GM23248 (cell line): ENCODE measurements around the gene VWA5B1. TPM values are rescaled to one million over a fixed set of nuclear protein-coding genes. Genes with fewer than 3 reads are reported as not detected.

Experiments used
- DNase-seq: peaks from one replicate; pipeline ENCODE4 v3.0.0-alpha.2; 2015
- H2AFZ ChIP-seq: fragments of 200-600 bp; sonication (generic); 2 replicates; pipeline ENCODE4 v1.6.1; 2016; ENCODE audit warnings: antibody characterized with exemption
- H3F3A ChIP-seq: fragments of 200-600 bp; sonication (generic); 2 replicates; pipeline ENCODE4 v1.6.1; 2016; ENCODE audit warnings: mild to moderate bottlenecking, antibody characterized with exemption, mixed run types; ENCODE audit not compliant: insufficient read depth
- H3K27ac ChIP-seq: fragments of 200-600 bp; sonication (generic); 2 replicates; pipeline ENCODE4 v1.5.1; 2016; ENCODE audit warnings: mild to moderate bottlenecking
- H3K27me3 ChIP-seq: fragments of 200-600 bp; sonication (generic); replicated peaks from 2 replicates; pipeline ENCODE4 v1.6.1; 2016; ENCODE audit warnings: mild to moderate bottlenecking; ENCODE audit not compliant: insufficient read depth
- H3K36me3 ChIP-seq: fragments of 200-600 bp; sonication (generic); 2 replicates; pipeline ENCODE4 v1.6.1; 2016; ENCODE audit warnings: low read depth, mild to moderate bottlenecking
- H3K4me1 ChIP-seq: fragments of 200-600 bp; sonication (generic); 2 replicates; pipeline ENCODE4 v1.6.1; 2016; ENCODE audit warnings: mild to moderate bottlenecking; ENCODE audit not compliant: insufficient read depth
- H3K4me2 ChIP-seq: fragments of 200-600 bp; sonication (generic); one replicate; pipeline ENCODE4 v1.6.1; 2016; ENCODE audit warnings: mild to moderate bottlenecking; ENCODE audit not compliant: unreplicated experiment
- H3K4me3 ChIP-seq: fragments of 200-600 bp; sonication (generic); 2 replicates; pipeline ENCODE4 v1.5.1; 2016; ENCODE audit warnings: mild to moderate bottlenecking
- H3K79me2 ChIP-seq: fragments of 200-600 bp; sonication (generic); 2 replicates; pipeline ENCODE4 v1.6.1; 2016; ENCODE audit warnings: mild to moderate bottlenecking; ENCODE audit not compliant: insufficient read depth
- H3K9ac ChIP-seq: fragments of 200-600 bp; sonication (generic); 2 replicates; pipeline ENCODE4 v1.6.1; 2016; ENCODE audit warnings: mild to moderate bottlenecking
- H3K9me2 ChIP-seq: fragments of 200-600 bp; sonication (generic); 2 replicates; pipeline ENCODE4 v1.6.1; 2016; ENCODE audit warnings: mixed run types, mild to moderate bottlenecking, moderate library complexity; ENCODE audit not compliant: insufficient read depth
- H3K9me3 ChIP-seq: fragments of 200-600 bp; sonication (generic); one replicate; pipeline ENCODE4 v1.6.1; 2017; ENCODE audit warnings: low read depth
- H4K20me1 ChIP-seq: fragments of 200-600 bp; sonication (generic); 2 replicates; pipeline ENCODE4 v1.6.0; 2016; ENCODE audit not compliant: insufficient read depth
- EZH2 ChIP-seq: fragments of 200-600 bp; sonication (generic); IDR thresholded peaks from 2 replicates; pipeline ENCODE4 v1.6.1; 2018; ENCODE audit warnings: antibody characterized with exemption, mild to moderate bottlenecking; ENCODE audit not compliant: insufficient read depth, poor library complexity, severe bottlenecking
- EZH2phosphoT487 ChIP-seq: fragments of 200-600 bp; sonication (generic); IDR thresholded peaks from 2 replicates; pipeline ENCODE4 v1.6.1; 2018; ENCODE audit warnings: antibody characterized with exemption, moderate library complexity, mild to moderate bottlenecking, low read depth; ENCODE audit not compliant: insufficient read depth
- WGBS, 2 experiments: methylation state at CpG; one replicate each; pipeline ENCODE4 v1.1.6; 2015 to 2017; ENCODE audit warnings: low lambda C conversion rate in 2 of 2, low coverage in 1 of 2; ENCODE audit errors: missing lambda C conversion rate in 2 of 2; 5-methylcytosine and 5-hydroxymethylcytosine counted together
- in situ Hi-C: fragments of 300-500 bp; cut with MboI; formaldehyde crosslinking; loops from 2 replicates; pipeline ENCODE4 v1.15.0; 2020
- polyA plus RNA-seq: library from polyadenylated mRNA; unstranded; fragments of >200 nt; fragmentation: Nextera tagmentation; extraction: Ambion mirVana; gene quantifications from 2 replicates; pipeline ENCODE4 v1.2.1, GENCODE V29; 2016
- total RNA-seq: library from RNA; depleted of rRNA; stranded (reverse); fragments of >200 nt; shearing (Covaris generic); gene quantifications from 2 replicates; pipeline ENCODE4 v1.2.3, GENCODE V29; 2014

VWA5B1 gene
- total and polyA plus RNA-seq, 2 experiments from 2014 or later: not detected

DNA sequence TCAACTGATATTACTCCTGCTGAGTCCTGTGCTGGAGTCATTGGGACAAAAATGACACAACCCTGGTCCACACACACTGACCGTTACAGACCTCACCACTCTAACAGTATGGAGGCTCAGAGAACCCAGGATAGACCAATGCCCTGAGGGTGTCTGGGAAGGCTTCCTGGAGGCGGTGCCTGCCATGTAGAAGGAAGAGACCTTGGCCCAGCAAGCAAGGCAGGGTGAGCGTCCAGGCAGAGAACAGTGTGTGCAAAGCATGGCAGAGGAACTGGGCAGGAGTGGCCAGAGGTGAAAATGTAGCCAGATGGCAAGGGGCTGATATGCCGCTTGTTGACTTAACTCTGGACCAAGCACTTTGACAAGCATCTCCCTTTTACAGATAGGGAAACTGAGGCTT is 85.5 kb downstream of the VWA5B1 start:
- no peaks in the 10 kb centered on the region for H3K27me3 ChIP-seq
- H3K9me2 ChIP-seq: no peaks in the 10 kb centered on the region
- H3F3A ChIP-seq: peaks cover 13% of the 10 kb centered on the region
- no peak overlapping the region for H3K4me2 ChIP-seq
- H3K36me3 ChIP-seq: no peaks in the 10 kb centered on the region
- TF ChIP-seq EZH2phosphoT487 (no peak), EZH2 (no peak)
- in situ Hi-C loops: loop anchor here (5.0 kb wide), 1 partner anchor 116 kb away; no protein-coding TSS in a partner anchor
- no peak overlapping the region for H3K27ac ChIP-seq
- H3K9me3 ChIP-seq: no peaks in the 10 kb centered on the region
- H2AFZ ChIP-seq: no peak overlapping the region
- H3K79me2 ChIP-seq: no peaks in the 10 kb centered on the region
- H4K20me1 ChIP-seq: no peaks in the 10 kb centered on the region
- H3K4me1 ChIP-seq: peaks cover 19% of the 10 kb centered on the region
- no peak overlapping the region for H3K9ac ChIP-seq
- 65 to 70% methylated on average over 4 of the region's 4 CpGs for WGBS, 2 experiments
- no peak overlapping the region for H3K4me3 ChIP-seq
- DNase-seq: no peak

DNA sequence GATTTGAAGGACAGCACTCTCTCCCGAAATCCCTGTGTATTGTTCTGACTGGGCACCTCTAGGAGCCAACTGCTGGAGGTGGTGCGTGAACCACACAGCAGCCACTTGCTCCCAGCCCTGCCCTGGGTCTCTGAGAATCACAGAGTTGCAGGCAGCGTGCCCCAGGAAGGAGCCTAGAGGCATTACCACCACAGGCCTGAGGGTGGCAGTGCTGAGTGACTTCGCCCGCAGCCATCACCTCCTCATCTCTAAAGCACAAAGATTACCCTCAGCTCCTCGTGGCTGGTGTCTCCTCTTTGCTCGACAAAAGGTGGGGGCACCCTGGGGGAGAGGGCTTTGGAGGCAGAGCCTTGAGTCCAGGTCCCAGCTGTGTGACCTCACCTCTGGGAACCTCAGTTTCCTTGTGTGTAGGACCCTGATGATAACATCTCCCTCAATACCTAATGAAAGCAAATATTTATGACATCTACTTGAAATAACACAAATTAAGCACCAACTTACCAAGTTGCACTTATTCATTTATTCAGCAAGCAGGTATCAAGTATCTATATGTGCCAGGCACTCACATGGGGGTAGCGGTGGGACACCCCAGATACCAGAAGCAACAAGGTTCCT is 86.3 kb downstream of the VWA5B1 start:
- Histone ChIP-seq H3K4me2 (no peak overlapping the region), H2AFZ (no peak overlapping the region), H3F3A (peaks cover 14% of the 10 kb centered on the region), H3K9ac (no peak overlapping the region), H3K36me3 (no peaks in the 10 kb centered on the region), H3K9me3 (no peaks in the 10 kb centered on the region), H4K20me1 (no peaks in the 10 kb centered on the region), H3K9me2 (no peaks in the 10 kb centered on the region), H3K4me3 (no peak overlapping the region), H3K79me2 (no peaks in the 10 kb centered on the region), H3K27me3 (no peaks in the 10 kb centered on the region), H3K27ac (no peak overlapping the region), H3K4me1 (peaks cover 21% of the 10 kb centered on the region)
- in situ Hi-C loops: loop anchor here (5.0 kb wide), 1 partner anchor 115 kb away; no protein-coding TSS in a partner anchor
- no peak for TF ChIP-seq EZH2phosphoT487
- TF ChIP-seq EZH2: no peak
- 15% methylated on average over 8 of the region's 8 CpGs for WGBS, 2 experiments
- DNase-seq: peak; percentile 67

DNA sequence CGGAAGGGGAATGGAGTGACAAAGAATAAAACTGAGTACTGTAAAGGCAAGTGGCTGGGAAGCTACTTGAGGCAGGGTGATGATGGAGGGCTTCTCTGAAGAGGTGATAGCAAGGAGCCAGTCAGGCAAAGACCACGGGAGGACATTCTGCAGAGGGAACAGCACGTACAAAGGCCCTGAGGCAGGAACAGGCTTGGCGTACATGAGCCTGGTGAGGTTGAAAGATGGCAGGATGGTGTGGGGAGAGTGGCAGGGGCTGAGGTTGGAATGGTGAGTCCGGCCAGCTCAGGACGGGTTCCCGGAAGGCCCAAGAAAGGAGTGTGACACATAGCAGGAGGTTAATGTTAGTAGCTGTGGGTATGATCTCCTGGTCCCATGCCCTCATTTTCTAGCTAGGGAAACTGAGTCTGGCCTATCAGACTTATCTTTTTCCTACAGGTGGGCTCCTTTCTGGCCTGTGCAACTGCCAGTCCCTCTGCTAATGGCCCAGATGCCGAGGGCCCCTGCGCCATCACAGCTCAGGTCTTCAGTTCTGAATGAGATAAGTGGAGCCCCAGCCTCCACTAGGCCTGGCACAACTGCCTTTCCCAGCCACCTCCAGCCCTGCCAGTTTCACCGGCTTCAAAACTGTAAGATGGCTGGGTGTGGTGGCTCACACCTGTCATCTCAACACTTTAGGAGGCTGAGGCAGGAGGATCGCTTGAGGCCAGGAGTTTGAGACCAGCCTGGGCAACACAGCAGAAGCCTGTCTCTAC is 87.0 kb downstream of the VWA5B1 start:
- Histone ChIP-seq H3K9me2 (no peaks in the 10 kb centered on the region), H3K79me2 (no peaks in the 10 kb centered on the region), H3F3A (peaks cover 14% of the 10 kb centered on the region), H3K4me2 (no peak overlapping the region), H2AFZ (no peak overlapping the region), H3K36me3 (no peaks in the 10 kb centered on the region), H3K27ac (no peak overlapping the region), H3K9ac (no peak overlapping the region), H3K27me3 (no peaks in the 10 kb centered on the region), H4K20me1 (no peaks in the 10 kb centered on the region), H3K4me1 (peaks cover 21% of the 10 kb centered on the region), H3K9me3 (no peaks in the 10 kb centered on the region), H3K4me3 (no peak overlapping the region)
- in situ Hi-C loops: loop anchor here (5.0 kb wide), 1 partner anchor 115 kb away; no protein-coding TSS in a partner anchor
- no peak for TF ChIP-seq EZH2
- TF ChIP-seq EZH2phosphoT487: no peak
- no peak for DNase-seq
- WGBS, 2 experiments: 94% methylated on average over 11 of the region's 11 CpGs

DNA sequence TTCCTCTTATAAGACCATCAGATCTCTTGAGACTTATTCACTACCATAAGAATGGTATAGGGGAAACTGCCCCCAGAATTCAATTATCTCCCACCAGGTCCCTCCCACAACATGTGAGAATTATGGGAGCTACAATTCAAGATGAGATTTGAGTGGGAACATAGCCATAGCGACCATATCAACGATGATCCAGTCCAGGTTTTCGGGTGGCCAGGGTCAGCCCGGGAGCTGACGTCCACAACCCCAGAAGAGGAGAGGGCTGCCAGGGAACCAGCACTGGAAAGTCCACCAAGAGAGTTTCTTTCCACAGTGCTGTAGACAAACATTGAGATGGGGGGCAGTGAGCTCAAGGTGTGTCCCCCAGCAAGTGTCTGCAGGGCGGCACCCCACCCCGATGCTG is 88.4 kb downstream of the VWA5B1 start:
- H4K20me1 ChIP-seq: no peaks in the 10 kb centered on the region
- no peak for DNase-seq
- WGBS, 2 experiments: 74 to 76% methylated on average over 7 of the region's 7 CpGs

More for the DNA sequence above, 88.4 kb downstream of the VWA5B1 start:
- Histone ChIP-seq H3K4me1 (peaks cover 21% of the 10 kb centered on the region), H3K4me3 (no peak overlapping the region), H3K9me3 (no peaks in the 10 kb centered on the region), H3K79me2 (no peaks in the 10 kb centered on the region), H3K27me3 (peaks cover 13% of the 10 kb centered on the region; the same call in 1 of the 2 replicates), H2AFZ (no peak overlapping the region), H3K9ac (no peak overlapping the region), H3F3A (peaks cover 14% of the 10 kb centered on the region), H3K4me2 (no peak overlapping the region), H3K27ac (no peak overlapping the region), H3K9me2 (no peaks in the 10 kb centered on the region), H3K36me3 (no peaks in the 10 kb centered on the region)
- in situ Hi-C loops: loop anchor here (5.0 kb wide), 1 partner anchor 113 kb away; no protein-coding TSS in a partner anchor
- TF ChIP-seq EZH2 (no peak), EZH2phosphoT487 (no peak)
